ENCODE data around the gene PRICKLE4. TPM values are rescaled to one million over a fixed set of nuclear protein-coding genes. Genes with fewer than 3 reads are reported as not detected.

Gene PRICKLE4
- total RNA-seq, 2 donors from 2014 or later, result 3.1 to 4.6 TPM

DNA sequence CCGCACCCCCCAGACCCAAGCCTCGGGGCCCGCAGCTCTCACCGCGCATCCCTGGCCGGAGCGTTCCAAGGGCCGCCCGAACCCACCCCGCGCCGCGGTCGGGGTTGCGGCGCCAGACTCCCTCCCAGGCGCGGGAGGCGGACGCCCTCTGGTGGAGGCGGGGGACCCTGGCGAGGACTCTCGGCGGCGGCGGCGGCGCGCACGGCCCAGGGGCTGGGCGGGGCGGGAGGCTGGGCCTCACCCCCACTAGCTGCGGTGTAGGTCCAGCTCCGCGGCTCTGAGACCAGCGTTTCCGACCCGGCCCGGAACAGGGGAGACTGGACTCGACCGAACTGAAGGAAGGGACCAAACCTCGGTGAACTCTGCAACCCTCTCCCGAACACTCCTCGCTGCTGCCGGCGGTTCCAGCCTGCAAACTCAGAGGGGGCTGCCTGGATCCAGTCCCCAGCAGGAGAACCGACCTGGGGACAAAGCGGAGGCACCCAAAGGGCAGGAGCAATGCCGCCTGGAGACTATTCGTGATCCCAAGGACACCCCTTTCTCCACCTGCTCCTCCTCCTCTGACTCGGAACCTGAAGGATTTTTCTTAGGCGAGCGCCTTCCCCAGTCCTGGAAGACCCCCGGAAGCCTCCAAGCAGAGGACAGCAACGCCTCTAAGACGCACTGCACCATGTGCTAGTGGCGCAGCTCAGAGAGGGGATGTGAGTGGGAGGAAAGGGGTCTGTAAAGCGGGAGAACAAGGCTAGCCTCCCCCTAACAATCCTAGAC, 6.1 kb downstream of the PRICKLE4 start:
- H3K4me3 ChIP-seq, result peak overlapping the region; percentile 94
- H3K9me3 ChIP-seq, result no peaks in the 10 kb centered on the region
- TF ChIP-seq, protein P1, sequence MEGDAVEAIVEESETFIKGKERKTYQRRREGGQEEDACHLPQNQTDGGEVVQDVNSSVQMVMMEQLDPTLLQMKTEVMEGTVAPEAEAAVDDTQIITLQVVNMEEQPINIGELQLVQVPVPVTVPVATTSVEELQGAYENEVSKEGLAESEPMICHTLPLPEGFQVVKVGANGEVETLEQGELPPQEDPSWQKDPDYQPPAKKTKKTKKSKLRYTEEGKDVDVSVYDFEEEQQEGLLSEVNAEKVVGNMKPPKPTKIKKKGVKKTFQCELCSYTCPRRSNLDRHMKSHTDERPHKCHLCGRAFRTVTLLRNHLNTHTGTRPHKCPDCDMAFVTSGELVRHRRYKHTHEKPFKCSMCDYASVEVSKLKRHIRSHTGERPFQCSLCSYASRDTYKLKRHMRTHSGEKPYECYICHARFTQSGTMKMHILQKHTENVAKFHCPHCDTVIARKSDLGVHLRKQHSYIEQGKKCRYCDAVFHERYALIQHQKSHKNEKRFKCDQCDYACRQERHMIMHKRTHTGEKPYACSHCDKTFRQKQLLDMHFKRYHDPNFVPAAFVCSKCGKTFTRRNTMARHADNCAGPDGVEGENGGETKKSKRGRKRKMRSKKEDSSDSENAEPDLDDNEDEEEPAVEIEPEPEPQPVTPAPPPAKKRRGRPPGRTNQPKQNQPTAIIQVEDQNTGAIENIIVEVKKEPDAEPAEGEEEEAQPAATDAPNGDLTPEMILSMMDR (IDR thresholded peaks at IDR 0.05), result peak; percentile 82
- peaks cover 7% of the 10 kb centered on the region for H3K36me3 ChIP-seq
- peaks cover 12 to 33% of the 10 kb centered on the region in 2 donors for H3K4me1 ChIP-seq (ENCODE audit: control insufficient read depth in 1 of 2, low read depth in 2 of 2)
- peak; percentile 81 for ATAC-seq (ENCODE audit: insufficient number of reproducible peaks, low FRiP score, low read depth)
- DNase-seq (ENCODE audit: low spot score), result peak; percentile 36
- peak overlapping the region; percentile 88 to 92 for H3K27ac ChIP-seq
- H3K27me3 ChIP-seq (replicated peaks; ENCODE audit: insufficient read depth), result no peaks in the 10 kb centered on the region

DNA sequence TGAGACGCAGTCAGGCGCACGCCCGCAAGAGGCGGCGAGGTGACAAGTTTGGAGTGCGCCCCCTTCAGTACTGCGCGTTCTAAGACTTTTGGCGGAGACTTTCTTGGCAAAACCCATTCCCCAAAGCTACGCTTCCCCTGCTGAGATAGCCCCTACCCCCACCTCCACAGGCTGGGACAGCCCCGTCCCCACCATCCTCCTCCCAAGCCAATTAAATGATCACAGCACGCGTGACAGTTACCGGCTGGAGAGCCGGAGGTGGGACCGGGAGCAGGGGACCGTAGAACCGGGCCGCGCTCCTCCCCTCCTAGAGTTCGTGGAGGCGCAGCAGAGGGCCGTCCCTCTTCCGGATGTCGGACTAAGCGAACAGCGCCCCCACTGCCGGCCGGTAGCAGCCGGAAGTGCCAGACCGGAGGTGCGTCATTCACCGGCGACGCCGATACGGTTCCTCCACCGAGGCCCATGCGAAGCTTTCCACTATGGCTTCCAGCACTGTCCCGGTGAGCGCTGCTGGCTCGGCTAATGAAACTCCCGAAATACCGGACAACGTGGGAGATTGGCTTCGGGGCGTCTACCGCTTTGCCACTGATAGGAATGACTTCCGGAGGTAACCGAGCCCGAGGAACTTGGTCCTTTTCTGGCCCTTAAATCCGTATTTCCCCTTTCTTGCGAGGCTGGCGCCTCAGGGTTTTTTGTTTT, 6.8 kb downstream of the PRICKLE4 start, which contains the start of gene TOMM6:
TSS of gene TOMM6 (plus strand) at position 476 of the 699 bp plus-strand sequence. CDS start at position 480, 4 bp downstream.
- H3K27ac ChIP-seq, result peak within 1 kb of the TSS; percentile 88 to 92
- DNase-seq (ENCODE audit: low spot score), result peak; percentile 70
- H3K36me3 ChIP-seq, result peaks cover 12% of the 10 kb centered on the region
- no peaks in the 10 kb centered on the region for H3K27me3 ChIP-seq (replicated peaks; ENCODE audit: insufficient read depth)
- peaks cover 12 to 30% of the 10 kb centered on the region in 2 donors for H3K4me1 ChIP-seq (ENCODE audit: control insufficient read depth in 1 of 2, low read depth in 2 of 2)
- TF ChIP-seq, protein P1 (IDR thresholded peaks at IDR 0.05), result peak; percentile 91
- ATAC-seq (ENCODE audit: insufficient number of reproducible peaks, low FRiP score, low read depth), result peak; percentile 78
- H3K4me3 ChIP-seq, result peak within 1 kb of the TSS; percentile 94
- no peaks in the 10 kb centered on the region for H3K9me3 ChIP-seq

DNA sequence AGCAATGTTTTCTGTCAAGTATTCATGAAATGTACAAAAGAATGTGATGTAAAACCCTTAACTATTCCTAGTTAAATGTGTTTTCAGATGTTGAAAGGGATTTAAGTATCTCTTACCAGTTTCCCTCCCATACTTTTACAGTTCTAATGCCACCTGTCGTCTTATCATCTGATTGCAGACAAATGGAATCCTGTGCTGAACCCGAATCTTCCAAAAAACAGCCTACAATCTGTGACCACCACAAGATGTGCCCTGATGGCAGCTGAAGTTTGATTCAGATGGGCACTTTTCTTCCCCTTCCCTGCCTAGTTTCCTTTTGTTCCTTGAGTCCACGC, 8.8 kb downstream of the PRICKLE4 start:
- no peak for DNase-seq (ENCODE audit: low spot score)
- Histone ChIP-seq H3K4me3 (no peak overlapping the region), H3K27ac (no peak overlapping the region), H3K27me3 (replicated peaks; ENCODE audit: insufficient read depth) (no peaks in the 10 kb centered on the region), H3K9me3 (no peaks in the 10 kb centered on the region), H3K4me1 (ENCODE audit: control insufficient read depth in 1 of 2, low read depth in 2 of 2) (peaks cover 12 to 30% of the 10 kb centered on the region in 2 donors), H3K36me3 (peaks cover 13% of the 10 kb centered on the region)
- TF ChIP-seq, protein P1 (IDR thresholded peaks at IDR 0.05), result no peak
- no peak for ATAC-seq (ENCODE audit: insufficient number of reproducible peaks, low FRiP score, low read depth)

DNA sequence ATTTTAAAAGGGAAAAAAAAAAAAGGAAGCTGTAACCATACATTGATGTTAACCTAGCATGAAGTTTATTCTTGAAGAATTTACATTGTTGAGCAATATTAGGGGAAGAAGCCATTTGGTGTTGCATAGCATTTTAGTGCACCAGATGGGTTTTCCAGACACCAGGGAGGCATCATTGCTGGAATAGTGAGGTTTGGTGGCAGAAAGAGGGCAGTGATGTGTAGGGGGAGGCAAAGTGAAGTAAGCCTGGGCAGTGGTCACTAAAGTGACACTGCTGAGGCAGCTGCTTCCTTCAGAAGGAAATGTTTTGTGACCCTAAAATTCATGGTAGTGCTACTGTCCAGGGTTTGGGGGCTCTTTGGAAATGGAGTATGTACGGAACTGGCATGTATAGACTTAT, 9.5 kb downstream of the PRICKLE4 start:
- TF ChIP-seq, protein P1 (IDR thresholded peaks at IDR 0.05), result no peak
- Histone ChIP-seq H3K27me3 (replicated peaks; ENCODE audit: insufficient read depth) (no peaks in the 10 kb centered on the region), H3K36me3 (peaks cover 13% of the 10 kb centered on the region), H3K4me1 (ENCODE audit: control insufficient read depth in 1 of 2, low read depth in 2 of 2) (peaks cover 12 to 26% of the 10 kb centered on the region in 2 donors), H3K9me3 (no peaks in the 10 kb centered on the region), H3K4me3 (no peak overlapping the region), H3K27ac (no peak overlapping the region)
- DNase-seq (ENCODE audit: low spot score) (no peak), ATAC-seq (ENCODE audit: insufficient number of reproducible peaks, low FRiP score, low read depth) (no peak)

GRCh38 chr6:41791305-41791704, 10.7 kb downstream of the PRICKLE4 start:
- DNase-seq (ENCODE audit: low spot score), result no peak
- Histone ChIP-seq H3K36me3 (peaks cover 13% of the 10 kb centered on the region), H3K27me3 (replicated peaks; ENCODE audit: insufficient read depth) (no peaks in the 10 kb centered on the region), H3K4me1 (ENCODE audit: control insufficient read depth in 1 of 2, low read depth in 2 of 2) (peaks cover 5 to 14% of the 10 kb centered on the region in 2 donors), H3K27ac (no peak overlapping the region), H3K4me3 (no peak overlapping the region), H3K9me3 (no peaks in the 10 kb centered on the region)
- ATAC-seq (ENCODE audit: insufficient number of reproducible peaks, low FRiP score, low read depth), result no peak
- TF ChIP-seq, protein P1 (IDR thresholded peaks at IDR 0.05), result no peak
